Endothelial cell of umbilical vein (primary cell): ENCODE results near the gene COL23A1. TPM values are rescaled to one million over a fixed set of nuclear protein-coding genes. Genes with fewer than 3 reads are reported as not detected.
"Not testable (repeated sequence)": the region's sequence is repeated elsewhere in the genome, so short reads cannot be mapped to it uniquely, and the experiment has no call there.

Source experiments
- BruUV-seq: library from RNA; stranded (reverse); fragments of 400-500 nt; replicated peaks from 2 replicates; lab custom pipeline; 2021; lab: Mats Ljungman, UMichigan
- CTCF ChIA-PET: fragments of 300-600, 350-600 bp; sonication (Branson Sonifier 250); formaldehyde crosslinking; loops from one replicate; lab custom pipeline; 2021; ENCODE audit warnings: antibody characterized with exemption, inconsistent platforms; lab: Charles Lee
- POLR2A ChIA-PET: fragments of 300-600, 350-600 bp; sonication (Branson Sonifier 250); formaldehyde crosslinking; loops from one replicate; lab custom pipeline; 2021; ENCODE audit warnings: antibody characterized with exemption, inconsistent platforms; lab: Charles Lee
- DNase-seq: peaks from one replicate; pipeline ENCODE4 v3.0.0-alpha.2; 2011; ENCODE audit warnings: low read depth, low spot score
- FAIRE-seq: peaks from 2 replicates; lab custom pipeline; 2011; peaks lifted over from hg19 to GRCh38; lab: Jason Lieb, UNC
- H2AFZ ChIP-seq: 2 replicates; pipeline ENCODE4 v1.6.0; 2012; ENCODE audit warnings: low read depth, low read length, control low read depth, inconsistent platforms
- H3K27ac ChIP-seq: 2 replicates; pipeline ENCODE4 v1.5.1; 2011; ENCODE audit warnings: low read depth, mild to moderate bottlenecking, control low read depth, low read length, moderate library complexity; ENCODE audit not compliant: insufficient read depth
- H3K27me3 ChIP-seq, 2 experiments: 2 replicates each; pipeline versions ENCODE4 v1.6.0 to v1.6.1; 2011; ENCODE audit warnings: low read length in 2 of 2, mixed read lengths in 1 of 2; ENCODE audit not compliant: control insufficient read depth in 2 of 2, insufficient read depth in 2 of 2
- H3K36me3 ChIP-seq, 2 experiments: 2 replicates in 1 of 2; 3 replicates in 1 of 2; pipeline ENCODE4 v1.5.1; 2011; ENCODE audit warnings: low read length in 2 of 2, mild to moderate bottlenecking in 1 of 2, moderate library complexity in 1 of 2; ENCODE audit not compliant: control insufficient read depth in 2 of 2, insufficient read depth in 2 of 2; ENCODE audit errors: extremely low read depth in 1 of 2
- H3K4me1 ChIP-seq: 3 replicates; pipeline ENCODE4 v1.5.1; 2011; ENCODE audit warnings: mild to moderate bottlenecking, low read length; ENCODE audit not compliant: control insufficient read depth, insufficient read depth; ENCODE audit errors: extremely low read depth
- H3K4me2 ChIP-seq: 2 replicates; pipeline ENCODE4 v1.6.1; 2011; ENCODE audit warnings: low read length, control low read depth, mixed read lengths; ENCODE audit not compliant: insufficient read depth
- H3K4me3 ChIP-seq, 3 experiments: fragments of 200-600 bp in 1 of 3; sonication (generic), shearing (Covaris generic) in 1 of 3; replicated peaks in 1 of 3; 2 replicates each; pipeline ENCODE4 v1.5.1; 2011 to 2016; ENCODE audit warnings: control low read depth in 3 of 3, low read length in 3 of 3, mild to moderate bottlenecking in 2 of 3, inconsistent platforms in 1 of 3, low read depth in 1 of 3, moderate library complexity in 1 of 3; ENCODE audit not compliant: insufficient read depth in 1 of 3
- H3K79me2 ChIP-seq: 2 replicates; pipeline ENCODE4 v1.6.0; 2012; ENCODE audit warnings: low read length, inconsistent platforms; ENCODE audit not compliant: control insufficient read depth, insufficient read depth
- H3K9ac ChIP-seq: replicated peaks from 2 replicates; pipeline ENCODE3; 2011; ENCODE audit warnings: low read length, control low read depth; ENCODE audit not compliant: insufficient read depth; ENCODE audit errors: extremely low read depth
- H3K9me1 ChIP-seq: replicated peaks from 3 replicates; pipeline ENCODE4 v1.6.0; 2011; ENCODE audit warnings: mild to moderate bottlenecking, low read length; ENCODE audit not compliant: control insufficient read depth, insufficient read depth; ENCODE audit errors: extremely low read depth
- H3K9me3 ChIP-seq: replicated peaks from 2 replicates; pipeline ENCODE4 v1.5.1; 2012; ENCODE audit warnings: low read length, inconsistent platforms; ENCODE audit not compliant: control insufficient read depth, insufficient read depth
- H4K20me1 ChIP-seq: replicated peaks from 2 replicates; pipeline ENCODE3; 2011; ENCODE audit warnings: mild to moderate bottlenecking, low read length; ENCODE audit not compliant: control insufficient read depth, insufficient read depth; ENCODE audit errors: extremely low read depth
- EZH2 ChIP-seq: IDR thresholded peaks from 2 replicates; pipeline ENCODE4 v1.6.1; 2012; ENCODE audit warnings: borderline replicate concordance, low read depth, mild to moderate bottlenecking, moderate library complexity, low read length, inconsistent platforms; ENCODE audit not compliant: severe bottlenecking
- FOS ChIP-seq: IDR thresholded peaks from 2 replicates; pipeline ENCODE4 v1.6.1; 2011; ENCODE audit warnings: mild to moderate bottlenecking, low read length, moderate library complexity, borderline replicate concordance; ENCODE audit not compliant: insufficient read depth
- GATA2 ChIP-seq: IDR thresholded peaks from 2 replicates; pipeline ENCODE4 v1.7.0; 2011; ENCODE audit warnings: low read depth, mild to moderate bottlenecking, moderate library complexity, mixed read lengths, low read length; ENCODE audit not compliant: insufficient read length, insufficient read depth
- JUN ChIP-seq: IDR thresholded peaks from 2 replicates; pipeline ENCODE4 v1.6.1; 2011; ENCODE audit warnings: borderline replicate concordance, low read depth; ENCODE audit not compliant: insufficient read length, insufficient read depth
- MYC ChIP-seq: IDR thresholded peaks from one replicate; pipeline ENCODE4 v1.6.1; 2011; ENCODE audit warnings: mild to moderate bottlenecking, low read depth, low read length
- POLR2A ChIP-seq: IDR thresholded peaks from 2 replicates; pipeline ENCODE4 v1.6.1; 2012; ENCODE audit warnings: low read depth, mild to moderate bottlenecking, control low read depth, low read length
- POLR2AphosphoS5 ChIP-seq: IDR thresholded peaks from 2 replicates; pipeline ENCODE4 v1.6.1; 2012; ENCODE audit warnings: low read depth, mild to moderate bottlenecking, control low read depth, low read length, moderate library complexity; ENCODE audit not compliant: insufficient read depth
- dilution Hi-C: fragments of 300-500 bp; cut with MboI; formaldehyde crosslinking; loops from one replicate; pipeline ENCODE4 v1.15.0; 2019; ENCODE audit warnings: low sequenced_read_pairs; ENCODE audit not compliant: extremely low pct_ligation_motif_present
- intact Hi-C: fragments of 100-400 bp; cut with micrococcal nuclease; formaldehyde crosslinking; loops from one replicate; pipeline ENCODE4 v1.10.0; 2022
- polyA plus RNA-seq, 4 experiments: library from polyadenylated mRNA; depleted of rRNA in 3 of 4; stranded (reverse) in 3 of 4; unstranded in 1 of 4; fragments of >200 nt; gene quantifications; 2 replicates each; pipeline versions ENCODE4 v1.2.1 to v1.2.3, GENCODE V29; 2011 to 2012; ENCODE audit warnings: missing spikeins in 1 of 4
- total RNA-seq: library from RNA; stranded (reverse); gene quantifications from 2 replicates; pipeline ENCODE4 v1.2.3, GENCODE V29; 2021
- TF ChIP-seq, protein P1 (sequence below): IDR thresholded peaks from 2 replicates; pipeline ENCODE4 v1.6.1; 2011; ENCODE audit not compliant: insufficient read depth, insufficient read length
- TF ChIP-seq, protein P2 (sequence below), 2 donors: IDR thresholded peaks; 1 replicate in 1 of 2; 2 replicates in 1 of 2; pipeline ENCODE4 v1.5.1; 2011; ENCODE audit warnings: low read length in 2 of 2, mild to moderate bottlenecking in 2 of 2, moderate library complexity in 2 of 2, control low read depth in 1 of 2, inconsistent platforms in 1 of 2, low read depth in 1 of 2; ENCODE audit not compliant: insufficient read depth in 1 of 2; ENCODE audit errors: extremely low read depth in 1 of 2

Gene COL23A1
- total and polyA plus RNA-seq, 2 donors (not counting 3 experiments of a cell fraction or from before 2014, with no cell fraction given): not detected

DNA sequence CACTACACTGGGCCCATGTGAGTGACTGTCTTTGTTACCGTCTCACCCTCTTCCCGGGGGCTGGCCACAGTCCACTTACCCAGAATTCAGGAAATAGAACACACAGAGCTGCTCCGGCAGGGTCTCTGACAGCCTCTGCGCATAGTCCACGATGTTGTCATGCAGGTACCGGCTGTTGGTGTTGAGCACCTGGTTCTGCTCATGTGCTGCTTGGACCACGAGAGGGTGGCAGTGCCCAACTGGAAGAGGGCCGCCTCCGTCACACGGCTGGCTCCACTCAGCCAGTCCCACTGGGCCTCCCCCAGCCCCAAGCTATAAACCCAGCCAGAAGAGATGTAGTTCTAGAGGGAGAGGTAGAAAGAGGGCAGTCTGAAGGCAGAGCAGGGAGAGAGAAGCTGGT is 360.3 kb downstream of the COL23A1 start:
- peaks cover 8 to 11% of the 10 kb centered on the region in 2 experiments for H3K36me3 ChIP-seq
- H3K27ac ChIP-seq: no peak overlapping the region
- H3K4me1 ChIP-seq: peaks cover 16% of the 10 kb centered on the region
- FAIRE-seq (no peak), DNase-seq (no peak)
- ChIA-PET CTCF (interaction anchor here (1.2 kb wide), 1 partner anchor 9 kb away, joined by 3 read pairs; no protein-coding TSS in a partner anchor), POLR2A (no interaction called here)
- no TSS peak for BruUV-seq
- TF ChIP-seq FOS (no peak), JUN (no peak), MYC (no peak), POLR2AphosphoS5 (no peak), POLR2A (no peak), GATA2 (no peak), EZH2 (no peak)
- TF ChIP-seq, protein P1, sequence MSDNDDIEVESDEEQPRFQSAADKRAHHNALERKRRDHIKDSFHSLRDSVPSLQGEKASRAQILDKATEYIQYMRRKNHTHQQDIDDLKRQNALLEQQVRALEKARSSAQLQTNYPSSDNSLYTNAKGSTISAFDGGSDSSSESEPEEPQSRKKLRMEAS: no peak
- TF ChIP-seq, protein P2, sequence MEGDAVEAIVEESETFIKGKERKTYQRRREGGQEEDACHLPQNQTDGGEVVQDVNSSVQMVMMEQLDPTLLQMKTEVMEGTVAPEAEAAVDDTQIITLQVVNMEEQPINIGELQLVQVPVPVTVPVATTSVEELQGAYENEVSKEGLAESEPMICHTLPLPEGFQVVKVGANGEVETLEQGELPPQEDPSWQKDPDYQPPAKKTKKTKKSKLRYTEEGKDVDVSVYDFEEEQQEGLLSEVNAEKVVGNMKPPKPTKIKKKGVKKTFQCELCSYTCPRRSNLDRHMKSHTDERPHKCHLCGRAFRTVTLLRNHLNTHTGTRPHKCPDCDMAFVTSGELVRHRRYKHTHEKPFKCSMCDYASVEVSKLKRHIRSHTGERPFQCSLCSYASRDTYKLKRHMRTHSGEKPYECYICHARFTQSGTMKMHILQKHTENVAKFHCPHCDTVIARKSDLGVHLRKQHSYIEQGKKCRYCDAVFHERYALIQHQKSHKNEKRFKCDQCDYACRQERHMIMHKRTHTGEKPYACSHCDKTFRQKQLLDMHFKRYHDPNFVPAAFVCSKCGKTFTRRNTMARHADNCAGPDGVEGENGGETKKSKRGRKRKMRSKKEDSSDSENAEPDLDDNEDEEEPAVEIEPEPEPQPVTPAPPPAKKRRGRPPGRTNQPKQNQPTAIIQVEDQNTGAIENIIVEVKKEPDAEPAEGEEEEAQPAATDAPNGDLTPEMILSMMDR (IDR thresholded peaks at IDR 0.05; ENCODE audit: extremely low read depth in 1 of 2, insufficient read depth in 1 of 2, low read depth in 1 of 2, low read length in 2 of 2): no peak
- no peak overlapping the region for H3K4me3 ChIP-seq
- H3K4me2 ChIP-seq: no peak overlapping the region
- H3K9me1 ChIP-seq: no peaks in the 10 kb centered on the region
- no peaks in the 10 kb centered on the region for H4K20me1 ChIP-seq
- dilution Hi-C loops: no loop called here
- intact Hi-C loops: no loop called here
- H3K9me3 ChIP-seq: no peaks in the 10 kb centered on the region
- no peaks in the 10 kb centered on the region for H3K27me3 ChIP-seq
- peaks cover 33% of the 10 kb centered on the region for H3K79me2 ChIP-seq
- H2AFZ ChIP-seq: no peak overlapping the region
- no peak overlapping the region for H3K9ac ChIP-seq

DNA sequence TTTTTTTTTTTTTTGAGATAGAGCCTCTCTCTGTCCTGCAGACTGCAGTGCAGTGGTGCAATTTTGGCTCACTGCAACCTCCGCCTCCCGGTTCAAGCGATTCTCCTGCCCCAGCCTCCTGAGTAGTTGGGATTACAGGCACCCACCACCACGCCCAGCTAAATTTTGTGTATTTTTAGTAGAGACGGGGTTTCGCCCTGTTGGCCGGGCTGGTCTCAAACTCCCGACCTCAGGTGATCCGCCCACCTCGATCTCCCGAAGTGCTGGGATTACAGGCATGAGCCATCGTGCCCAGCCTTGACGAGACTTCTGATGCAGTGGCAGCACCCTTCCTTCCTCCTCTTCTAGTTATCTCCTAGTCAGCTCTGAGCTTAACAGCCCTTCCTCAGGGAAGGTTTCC is 361.1 kb downstream of the COL23A1 start:
- H3K9me3 ChIP-seq, H3K4me2 ChIP-seq, H3K9ac ChIP-seq, H4K20me1 ChIP-seq, POLR2A ChIA-PET, H2AFZ ChIP-seq, H3K27ac ChIP-seq, H3K27me3 ChIP-seq, DNase-seq, BruUV-seq, intact Hi-C loops, FAIRE-seq, H3K4me3 ChIP-seq, CTCF ChIA-PET, H3K9me1 ChIP-seq, dilution Hi-C loops: not testable (repeated sequence)
- Histone ChIP-seq H3K79me2 (peaks cover 33% of the 10 kb centered on the region), H3K36me3 (peaks cover 8 to 15% of the 10 kb centered on the region in 2 experiments), H3K4me1 (peaks cover 16% of the 10 kb centered on the region)
